B cell (primary cell): ENCODE results near the gene ARHGAP22. TPM values are rescaled to one million over a fixed set of nuclear protein-coding genes. Genes with fewer than 3 reads are reported as not detected.

Source experiments
- ATAC-seq: fragments of 200-7000 bp; cut with Tn5 transposase; one replicate; pipeline ENCODE4 v1.10.0; 2021; ENCODE audit warnings: low read depth, mild to moderate bottlenecking, moderate number of reproducible peaks, moderate library complexity
- CTCF ChIA-PET: fragments of 350-600 bp; sonication (Branson Sonifier 250); formaldehyde crosslinking; loops from one replicate; lab custom pipeline; 2021; ENCODE audit warnings: antibody characterized with exemption, inconsistent platforms; lab: Charles Lee
- POLR2A ChIA-PET: fragments of 350-600 bp; sonication (Branson Sonifier 250); formaldehyde crosslinking; loops from one replicate; lab custom pipeline; 2021; ENCODE audit warnings: antibody characterized with exemption; lab: Charles Lee
- DNase-seq: peaks from one replicate; pipeline ENCODE4 v3.0.0; 2013
- H2AFZ ChIP-seq: 2 replicates; pipeline ENCODE4 v1.6.1; 2012; ENCODE audit warnings: mild to moderate bottlenecking, low read depth, low read length; ENCODE audit not compliant: insufficient read depth, poor library complexity, severe bottlenecking
- H3K27ac ChIP-seq, 2 donors: 1 replicate in 1 of 2; 2 replicates in 1 of 2; pipeline ENCODE4 v1.5.1; 2012 to 2013; ENCODE audit warnings: low read length in 2 of 2, mild to moderate bottlenecking in 2 of 2, moderate library complexity in 1 of 2
- H3K27me3 ChIP-seq, 4 experiments: fragments of 200-600 bp in 1 of 4; sonication (generic) in 1 of 4; replicated peaks in 1 of 4; 1 replicate in 2 of 4; 2 replicates in 2 of 4; pipeline versions ENCODE4 v1.6.1 to v1.7.0; 2013 to 2016; ENCODE audit warnings: low read length in 3 of 4, mild to moderate bottlenecking in 2 of 4, mixed read lengths in 1 of 4, moderate library complexity in 1 of 4; ENCODE audit not compliant: insufficient read depth in 4 of 4, control insufficient read depth in 3 of 4; ENCODE audit errors: control extremely low read depth in 1 of 4
- H3K36me3 ChIP-seq, 2 experiments: replicated peaks in 1 of 2; 1 replicate in 1 of 2; 2 replicates in 1 of 2; pipeline versions ENCODE4 v1.6.1 to v1.7.1; 2013; ENCODE audit warnings: low read length in 1 of 2; ENCODE audit not compliant: insufficient read depth in 2 of 2, control insufficient read depth in 1 of 2; ENCODE audit errors: control extremely low read depth in 1 of 2, extremely low read depth in 1 of 2
- H3K4me1 ChIP-seq, 2 donors: fragments of 200-600 bp in 1 of 2; sonication (generic) in 1 of 2; 1 replicate in 1 of 2; 2 replicates in 1 of 2; pipeline versions ENCODE4 v1.5.1 to v1.6.1; 2013 to 2017; ENCODE audit warnings: low read length in 2 of 2; ENCODE audit not compliant: control insufficient read depth in 2 of 2, insufficient read depth in 2 of 2
- H3K4me2 ChIP-seq: replicated peaks from 2 replicates; pipeline ENCODE3; 2012; ENCODE audit warnings: mild to moderate bottlenecking, low read depth, low read length; ENCODE audit not compliant: poor library complexity, severe bottlenecking
- H3K4me3 ChIP-seq, 5 experiments: fragments of 200-600 bp in 1 of 5; sonication (generic) in 1 of 5; 1 replicate in 3 of 5; 2 replicates in 2 of 5; pipeline versions ENCODE4 v1.5.1 to v1.7.0; 2011 to 2016; ENCODE audit warnings: low read length in 4 of 5, mild to moderate bottlenecking in 4 of 5, low read depth in 2 of 5, control low read depth in 1 of 5, moderate library complexity in 1 of 5; ENCODE audit not compliant: insufficient read depth in 1 of 5; ENCODE audit errors: control extremely low read depth in 1 of 5, extremely low read depth in 1 of 5
- H3K79me2 ChIP-seq: fragments of 200-600 bp; sonication (generic); one replicate; pipeline ENCODE4 v1.6.0; 2016; ENCODE audit warnings: low read length; ENCODE audit not compliant: control insufficient read depth, insufficient read depth
- H3K9ac ChIP-seq: fragments of 200-600 bp; sonication (generic); 2 replicates; pipeline ENCODE4 v1.6.1; 2017; ENCODE audit warnings: mild to moderate bottlenecking, low read length, moderate library complexity
- H3K9me3 ChIP-seq, 3 donors: one replicate each; pipeline versions ENCODE4 v1.6.1 to v1.7.1; 2013; ENCODE audit warnings: low read length in 2 of 3; ENCODE audit not compliant: control insufficient read depth in 2 of 3, insufficient read depth in 1 of 3; ENCODE audit errors: control extremely low read depth in 1 of 3
- H4K20me1 ChIP-seq: 2 replicates; pipeline ENCODE4 v1.6.0; 2012; ENCODE audit warnings: mild to moderate bottlenecking, low read length; ENCODE audit not compliant: insufficient read depth, control insufficient read depth, poor library complexity, severe bottlenecking
- H3K27ac Mint-ChIP-seq: one replicate; pipeline ENCODE4 v1.8.0; 2021; ENCODE audit warnings: mixed read lengths
- H3K27me3 Mint-ChIP-seq: one replicate; pipeline ENCODE4 v1.8.0; 2021; ENCODE audit warnings: mixed read lengths
- H3K4me1 Mint-ChIP-seq: one replicate; pipeline ENCODE4 v1.8.0; 2021; ENCODE audit warnings: mixed read lengths
- H3K4me3 Mint-ChIP-seq: one replicate; pipeline ENCODE4 v1.8.0; 2021; ENCODE audit warnings: mixed read lengths
- H3K9me3 Mint-ChIP-seq: one replicate; pipeline ENCODE4 v1.8.0; 2022; ENCODE audit warnings: mixed read lengths; ENCODE audit not compliant: insufficient read depth
- CTCF ChIP-seq: fragments of 200-600 bp; IDR thresholded peaks from one replicate; pipeline ENCODE4 v1.8.0; 2022; ENCODE audit warnings: antibody characterized with exemption, mild to moderate bottlenecking
- EZH2 ChIP-seq: IDR thresholded peaks from 2 replicates; pipeline ENCODE4 v1.6.1; 2012; ENCODE audit warnings: borderline replicate concordance, low read depth, mild to moderate bottlenecking, moderate library complexity, low read length; ENCODE audit not compliant: insufficient read depth, poor library complexity, severe bottlenecking
- WGBS: methylation state at CpG from one replicate; pipeline ENCODE4 v1.1.5; 2013; ENCODE audit warnings: missing lambda C conversion rate; ENCODE audit not compliant: insufficient coverage; 5-methylcytosine and 5-hydroxymethylcytosine counted together
- intact Hi-C: fragments of 100-400 bp; cut with micrococcal nuclease; formaldehyde crosslinking; loops from one replicate; pipeline ENCODE4 v1.10.0; 2022
- polyA plus RNA-seq: library from polyadenylated mRNA; depleted of rRNA; stranded (reverse); fragments of >200 nt; gene quantifications from 2 replicates; pipeline ENCODE4 v1.2.3, GENCODE V29; 2012
- total RNA-seq, 2 donors: library from RNA; stranded (reverse); fragments of 120-200 nt in 1 of 2; gene quantifications; 1 replicate in 1 of 2; 2 replicates in 1 of 2; pipeline versions ENCODE4 v1.2.3 to v1.2.4, GENCODE V29; 2013 to 2022

ARHGAP22 gene
- total and polyA plus RNA-seq, 2 donors (not counting 1 experiment from before 2014, with no cell fraction given): 1.9 to 2.0 TPM

- CTCF ChIA-PET: interaction anchor here (0.8 to 19.7 kb wide), 9 partner anchors 13 to 146 kb away, joined by 3 to 407 read pairs (median 5); no protein-coding TSS in a partner anchor
- Histone ChIP-seq H3K4me2 (no peak overlapping the region), H3K4me1 (peaks cover 13 to 14% of the 10 kb centered on the region in 2 donors), H2AFZ (no peak overlapping the region), H3K9ac (no peak overlapping the region), H3K27me3 (peaks cover 0 to 10% (median 1%) of the 10 kb centered on the region in 4 experiments), H3K9me3 (peaks cover 0 to 5% (median 0%) of the 10 kb centered on the region in 3 donors), H3K36me3 (no peaks in the 10 kb centered on the region), H3K27ac (no peak overlapping the region), H3K79me2 (no peaks in the 10 kb centered on the region), H4K20me1 (no peaks in the 10 kb centered on the region), H3K4me3 (no peak overlapping the region)
- POLR2A ChIA-PET: interaction anchor here (0.7 kb wide), 1 partner anchor 31 kb away, joined by 3 read pairs; no protein-coding TSS in a partner anchor
- DNase-seq (no peak), ATAC-seq (no peak)
- intact Hi-C loops: no loop called here
- H3K27ac Mint-ChIP-seq: no peak overlapping the region
- H3K9me3 Mint-ChIP-seq: no peaks in the 10 kb centered on the region
- TF ChIP-seq CTCF: no peak
- no peak for TF ChIP-seq EZH2
- H3K27me3 Mint-ChIP-seq: peaks cover 13% of the 10 kb centered on the region
- WGBS: 98% methylated on average over 3 of the region's 4 CpGs
- H3K4me1 Mint-ChIP-seq: peaks cover 19% of the 10 kb centered on the region
- H3K4me3 Mint-ChIP-seq: no peak overlapping the region
These were observed 5.8 kb upstream of the ARHGAP22 start for GRCh38 chr10:48610585-48611093.

GRCh38 chr10:48609899-48610584, 5.2 kb upstream of the ARHGAP22 start:
- Mint-ChIP-seq H3K27ac (no peak overlapping the region), H3K9me3 (no peaks in the 10 kb centered on the region), H3K27me3 (peaks cover 13% of the 10 kb centered on the region), H3K4me3 (no peak overlapping the region), H3K4me1 (peaks cover 22% of the 10 kb centered on the region)
- Histone ChIP-seq H3K9ac (no peak overlapping the region), H4K20me1 (no peaks in the 10 kb centered on the region), H2AFZ (no peak overlapping the region), H3K79me2 (no peaks in the 10 kb centered on the region), H3K27me3 (peaks cover 0 to 12% (median 4%) of the 10 kb centered on the region in 4 experiments), H3K9me3 (peaks cover 0 to 5% (median 0%) of the 10 kb centered on the region in 3 donors), H3K36me3 (no peaks in the 10 kb centered on the region), H3K4me3 (no peak overlapping the region), H3K4me2 (no peak overlapping the region), H3K27ac (no peak overlapping the region), H3K4me1 (peaks cover 16 to 18% of the 10 kb centered on the region in 2 donors)
- intact Hi-C loops: loop anchor here (2.0 kb wide), 1 partner anchor 25 kb away; no protein-coding TSS in a partner anchor
- ChIA-PET CTCF (interaction anchor here (1.0 to 19.7 kb wide), 9 partner anchors 13 to 58 kb away, joined by 3 to 407 read pairs (median 11); no protein-coding TSS in a partner anchor), POLR2A (no interaction called here)
- ATAC-seq (no peak), DNase-seq (no peak)
- 93% methylated on average over 4 of the region's 4 CpGs for WGBS
- TF ChIP-seq EZH2: no peak
- no peak for TF ChIP-seq CTCF
